Mesothelial cell of epicardium (in vitro differentiated cells): ENCODE data around the gene PLAU. TPM values are rescaled to one million over a fixed set of nuclear protein-coding genes. Genes with fewer than 3 reads are reported as not detected.
"Not testable (repeated sequence)": the region's sequence is repeated elsewhere in the genome, so short reads cannot be mapped to it uniquely, and the experiment has no call there.

Experiments used
- DNase-seq, 2 experiments: peaks; one replicate each; pipeline ENCODE4 v3.0.0; 2021; ENCODE audit warnings: low spot score in 2 of 2; ENCODE audit not compliant: unreplicated experiment in 2 of 2
- H3K27ac Mint-ChIP-seq: 2 replicates; pipeline ENCODE4 v1.8.0; 2021; ENCODE audit warnings: mixed read lengths
- H3K27me3 Mint-ChIP-seq: 2 replicates; pipeline ENCODE4 v1.8.0; 2021; ENCODE audit warnings: low read depth, mixed read lengths
- H3K36me3 Mint-ChIP-seq: 2 replicates; pipeline ENCODE4 v1.8.0; 2021; ENCODE audit warnings: mixed read lengths
- H3K4me1 Mint-ChIP-seq: 2 replicates; pipeline ENCODE4 v1.8.0; 2021; ENCODE audit warnings: mixed read lengths
- H3K4me3 Mint-ChIP-seq: 2 replicates; pipeline ENCODE4 v1.8.0; 2021; ENCODE audit warnings: mild to moderate bottlenecking, moderate library complexity, mixed read lengths
- H3K9me3 Mint-ChIP-seq: 2 replicates; pipeline ENCODE4 v1.8.0; 2021; ENCODE audit warnings: mixed read lengths
- total RNA-seq: library from RNA; stranded (reverse); gene quantifications from 3 replicates; pipeline ENCODE4 v1.2.1, GENCODE V29; 2021
- TF ChIP-seq, protein P1 (sequence below): fragments of 200-600 bp; sonication (generic); IDR thresholded peaks from one replicate; pipeline ENCODE4 v1.5.0; 2021; ENCODE audit warnings: antibody characterized with exemption; ENCODE audit not compliant: unreplicated experiment

The PLAU gene
- total RNA-seq, 1 donor from 2014 or later, result 4.7 TPM

DNA sequence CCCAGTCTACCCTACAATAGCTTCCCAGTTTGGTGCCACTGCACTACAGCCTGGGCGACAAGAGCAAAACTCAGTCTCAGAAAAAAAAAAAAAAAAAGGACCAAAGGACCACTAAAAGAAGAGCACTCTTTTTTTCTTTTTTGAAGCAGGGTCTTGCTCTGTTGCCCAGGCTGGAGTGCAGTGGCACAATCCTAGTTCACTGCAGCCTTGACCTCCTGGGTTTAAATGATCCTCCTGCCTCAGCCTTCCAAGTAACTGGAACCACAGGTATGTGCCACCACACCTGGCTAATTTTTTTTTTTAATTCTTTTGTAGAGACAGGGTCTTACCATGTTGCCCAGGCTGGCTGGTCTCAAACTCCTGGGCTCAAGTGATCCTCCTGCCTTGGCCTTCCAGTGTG is 14.0 kb downstream of the PLAU start:
- TF ChIP-seq, protein P1, sequence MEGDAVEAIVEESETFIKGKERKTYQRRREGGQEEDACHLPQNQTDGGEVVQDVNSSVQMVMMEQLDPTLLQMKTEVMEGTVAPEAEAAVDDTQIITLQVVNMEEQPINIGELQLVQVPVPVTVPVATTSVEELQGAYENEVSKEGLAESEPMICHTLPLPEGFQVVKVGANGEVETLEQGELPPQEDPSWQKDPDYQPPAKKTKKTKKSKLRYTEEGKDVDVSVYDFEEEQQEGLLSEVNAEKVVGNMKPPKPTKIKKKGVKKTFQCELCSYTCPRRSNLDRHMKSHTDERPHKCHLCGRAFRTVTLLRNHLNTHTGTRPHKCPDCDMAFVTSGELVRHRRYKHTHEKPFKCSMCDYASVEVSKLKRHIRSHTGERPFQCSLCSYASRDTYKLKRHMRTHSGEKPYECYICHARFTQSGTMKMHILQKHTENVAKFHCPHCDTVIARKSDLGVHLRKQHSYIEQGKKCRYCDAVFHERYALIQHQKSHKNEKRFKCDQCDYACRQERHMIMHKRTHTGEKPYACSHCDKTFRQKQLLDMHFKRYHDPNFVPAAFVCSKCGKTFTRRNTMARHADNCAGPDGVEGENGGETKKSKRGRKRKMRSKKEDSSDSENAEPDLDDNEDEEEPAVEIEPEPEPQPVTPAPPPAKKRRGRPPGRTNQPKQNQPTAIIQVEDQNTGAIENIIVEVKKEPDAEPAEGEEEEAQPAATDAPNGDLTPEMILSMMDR, result no peak
- Mint-ChIP-seq H3K9me3 (no peaks in the 10 kb centered on the region), H3K36me3 (no peaks in the 10 kb centered on the region), H3K27ac (no peak overlapping the region), H3K4me1 (peaks cover 12% of the 10 kb centered on the region), H3K4me3 (no peak overlapping the region), H3K27me3 (no peaks in the 10 kb centered on the region)
- DNase-seq, result no peak

DNA sequence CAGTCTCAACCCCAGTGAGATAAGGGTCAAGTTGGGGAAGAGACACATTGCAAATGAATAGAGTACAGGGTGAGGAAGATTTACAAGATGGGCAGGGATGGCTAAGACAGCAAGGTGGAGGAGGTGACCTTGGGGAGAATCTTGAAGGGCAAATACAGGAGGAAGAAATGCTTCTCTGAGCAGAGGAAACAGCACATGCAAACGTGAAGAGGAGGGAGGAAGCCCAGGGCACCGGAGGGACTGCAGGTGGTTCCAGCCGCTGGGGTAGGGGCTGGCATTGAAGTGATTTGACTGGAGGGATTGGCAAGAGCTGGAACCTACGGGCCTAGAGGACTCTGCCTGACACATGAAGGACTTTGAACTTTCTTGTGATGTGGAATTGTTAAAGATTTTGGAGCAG is 14.6 kb downstream of the PLAU start:
- Mint-ChIP-seq H3K27ac (no peak overlapping the region), H3K27me3 (no peaks in the 10 kb centered on the region), H3K4me1 (peaks cover 8% of the 10 kb centered on the region), H3K4me3 (no peak overlapping the region), H3K9me3 (no peaks in the 10 kb centered on the region), H3K36me3 (no peaks in the 10 kb centered on the region)
- TF ChIP-seq, protein P1, result no peak
- DNase-seq, result no peak

DNA sequence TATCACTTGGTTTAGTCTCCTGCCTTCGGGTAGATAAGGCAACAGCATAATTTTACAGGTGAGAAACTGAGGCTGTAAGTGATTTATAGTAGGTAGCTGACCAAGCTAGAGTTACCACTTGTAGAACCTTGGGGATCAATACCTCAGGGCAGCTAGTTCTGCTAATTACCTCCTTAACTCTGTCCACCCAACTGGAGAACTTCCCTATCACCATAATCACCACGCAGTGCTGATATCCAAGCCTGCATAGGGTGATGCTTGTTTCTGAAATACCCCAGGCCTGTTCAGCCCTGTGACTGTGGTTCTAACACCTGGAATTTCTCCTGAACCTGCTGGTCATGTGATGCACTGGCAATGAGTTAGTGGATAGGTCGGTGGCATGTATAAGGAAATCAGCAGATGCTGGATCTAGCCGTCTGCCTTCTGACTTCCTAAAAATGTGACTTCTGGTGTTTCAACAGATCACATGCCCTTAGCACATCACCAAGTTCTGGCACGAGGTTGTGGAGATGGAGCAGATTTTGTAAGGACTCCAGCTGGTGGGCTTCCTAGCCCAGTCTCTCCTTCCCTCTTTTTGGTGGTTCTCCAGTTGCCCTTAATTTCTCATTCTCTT is 15.3 kb downstream of the PLAU start:
- no peaks in the 10 kb centered on the region for H3K9me3 Mint-ChIP-seq
- no peak overlapping the region for H3K4me3 Mint-ChIP-seq
- H3K36me3 Mint-ChIP-seq, result no peaks in the 10 kb centered on the region
- no peak for DNase-seq
- TF ChIP-seq, protein P1, result no peak
- H3K27ac Mint-ChIP-seq, result no peak overlapping the region
- H3K27me3 Mint-ChIP-seq, result no peaks in the 10 kb centered on the region
- peaks cover 15% of the 10 kb centered on the region for H3K4me1 Mint-ChIP-seq

DNA sequence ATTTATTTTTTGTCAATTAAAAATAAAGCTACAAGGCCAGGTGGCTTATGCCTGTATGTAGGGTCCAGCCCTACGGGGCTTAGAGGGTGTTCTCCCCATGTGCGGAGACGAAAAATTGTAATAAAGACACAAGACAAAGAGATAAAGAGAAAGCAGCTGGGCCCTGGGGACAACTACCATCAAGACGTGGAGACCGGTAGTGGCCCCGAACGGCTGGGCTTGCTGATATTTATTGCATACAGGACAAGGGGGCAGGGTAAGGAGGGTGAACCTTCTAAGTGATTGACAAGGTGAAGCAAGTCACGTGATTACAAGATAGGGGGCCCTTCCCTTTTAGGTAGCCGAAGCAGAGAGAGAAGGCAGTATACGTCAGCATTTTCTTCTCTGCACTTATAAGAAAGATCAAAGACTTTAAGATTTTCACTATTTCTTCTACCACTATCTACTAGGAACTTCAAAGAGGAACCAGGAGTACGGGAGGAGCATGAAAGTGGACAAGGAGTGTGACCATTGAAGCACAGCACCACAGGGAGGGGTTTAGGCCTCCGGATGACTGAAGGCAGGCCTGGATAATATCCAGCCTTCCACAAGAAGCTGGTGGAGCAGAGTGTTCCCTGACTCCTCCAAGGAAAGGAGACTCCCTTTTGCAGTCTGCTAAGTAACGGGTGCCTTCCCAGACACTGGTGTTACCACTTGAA is 19.8 kb downstream of the PLAU start:
- not testable (repeated sequence) for H3K27me3 Mint-ChIP-seq, H3K36me3 Mint-ChIP-seq, DNase-seq, H3K4me3 Mint-ChIP-seq, H3K9me3 Mint-ChIP-seq, H3K4me1 Mint-ChIP-seq
- peak overlapping the region; percentile 79 for H3K27ac Mint-ChIP-seq

DNA sequence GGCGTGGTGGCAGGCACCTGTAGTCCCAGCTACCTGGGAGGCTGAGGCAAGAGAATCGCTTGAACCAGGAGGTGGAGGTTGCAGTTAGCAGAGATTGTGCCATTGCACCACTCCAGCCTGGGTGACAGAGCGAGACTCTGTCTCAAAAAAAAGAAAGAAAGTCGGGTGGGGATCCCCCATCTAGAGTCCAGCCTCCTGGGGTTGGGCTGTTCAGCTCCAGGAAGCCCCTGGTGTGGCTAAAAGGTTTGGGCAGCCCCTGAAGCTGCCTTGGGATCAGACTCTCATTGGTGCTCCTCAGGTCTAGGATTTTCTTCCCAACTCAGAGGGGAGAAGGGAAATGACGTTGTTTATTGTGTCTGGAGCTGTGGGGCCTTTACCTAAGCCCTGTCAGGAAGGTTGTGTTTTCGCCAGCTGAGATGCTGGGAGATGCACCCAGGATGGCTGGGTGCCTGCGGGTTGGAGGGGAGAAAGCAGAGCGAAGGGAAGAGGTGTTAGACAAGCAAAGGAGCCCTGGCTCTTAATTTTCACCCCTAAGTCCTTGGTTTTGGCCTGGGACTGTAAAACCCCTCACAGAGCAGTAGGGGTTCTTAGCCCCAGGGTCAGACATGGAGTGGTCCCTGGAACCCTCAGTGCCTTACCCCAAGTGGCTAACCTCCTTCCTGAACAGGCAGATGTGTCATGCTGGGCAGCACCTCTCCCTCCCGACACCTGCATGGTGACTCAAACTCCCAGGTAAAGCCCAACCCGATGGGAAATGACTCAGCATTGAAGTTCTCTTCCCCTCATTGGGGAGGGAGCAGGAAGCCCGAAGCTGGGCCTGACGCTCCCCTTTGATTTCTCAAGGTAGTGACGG is 21.1 kb downstream of the PLAU start:
- TF ChIP-seq, protein P1, result no peak
- H3K27ac Mint-ChIP-seq, result no peak overlapping the region
- H3K9me3 Mint-ChIP-seq, result no peaks in the 10 kb centered on the region
- no peak for DNase-seq
- H3K27me3 Mint-ChIP-seq, result no peaks in the 10 kb centered on the region
- H3K36me3 Mint-ChIP-seq, result no peaks in the 10 kb centered on the region
- H3K4me1 Mint-ChIP-seq, result peaks cover 8% of the 10 kb centered on the region
- H3K4me3 Mint-ChIP-seq, result no peak overlapping the region

DNA sequence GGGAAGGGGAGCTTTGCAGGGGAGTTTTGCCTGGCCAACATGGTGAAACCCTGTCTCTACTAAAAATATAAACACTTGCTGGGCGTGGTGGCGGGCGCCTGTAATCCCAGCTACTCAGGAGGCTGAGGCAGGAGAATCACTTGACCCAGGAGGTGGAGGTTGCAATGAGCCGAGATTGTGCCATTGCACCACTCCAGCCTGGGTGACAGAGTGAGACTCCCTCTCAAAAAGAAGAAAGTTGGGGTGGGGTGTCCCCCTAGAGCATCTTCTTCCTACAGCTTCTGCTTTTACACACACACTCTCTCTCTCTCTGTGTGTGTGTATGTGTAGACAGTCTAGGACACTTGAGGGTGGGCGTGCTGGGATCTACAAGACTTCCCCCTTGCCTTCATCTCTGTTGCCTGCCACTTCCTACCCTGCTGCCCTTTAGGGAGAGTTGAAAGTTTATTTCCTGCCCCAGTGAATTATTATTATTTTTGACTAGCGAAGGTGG is 21.7 kb downstream of the PLAU start:
- TF ChIP-seq, protein P1, result no peak
- Mint-ChIP-seq H3K27ac (no peak overlapping the region), H3K4me1 (peaks cover 13% of the 10 kb centered on the region), H3K4me3 (no peak overlapping the region), H3K36me3 (no peaks in the 10 kb centered on the region), H3K27me3 (no peaks in the 10 kb centered on the region), H3K9me3 (no peaks in the 10 kb centered on the region)
- no peak for DNase-seq
